KMS-11 (cell line): Measurements from ENCODE around the gene RAB8B.

Experiments used
- H2AFZ ChIP-seq: fragments of 200-600 bp; sonication (generic); 2 replicates; pipeline ENCODE4 v1.6.1; 2016; ENCODE audit warnings: antibody characterized with exemption, mixed run types, low read depth
- H3K27ac ChIP-seq: fragments of 200-600 bp; sonication (generic); 2 replicates; pipeline ENCODE4 v1.6.1; 2016; ENCODE audit warnings: mild to moderate bottlenecking, mixed run types
- H3K27me3 ChIP-seq: fragments of 200-600 bp; sonication (generic); 2 replicates; pipeline ENCODE4 v1.6.1; 2017; ENCODE audit warnings: mild to moderate bottlenecking, low read depth, mixed run types, moderate library complexity; ENCODE audit not compliant: insufficient read depth
- H3K36me3 ChIP-seq: fragments of 200-600 bp; sonication (generic); 2 replicates; pipeline ENCODE4 v1.6.1; 2017; ENCODE audit warnings: mild to moderate bottlenecking, mixed run types; ENCODE audit not compliant: insufficient read depth
- H3K4me1 ChIP-seq: fragments of 200-600 bp; sonication (generic); 2 replicates; pipeline ENCODE4 v1.6.1; 2016; ENCODE audit warnings: mild to moderate bottlenecking, low read depth, mixed run types; ENCODE audit not compliant: poor library complexity, severe bottlenecking
- H3K4me2 ChIP-seq: fragments of 200-600 bp; sonication (generic); 2 replicates; pipeline ENCODE4 v1.7.0; 2016; ENCODE audit warnings: mild to moderate bottlenecking, mixed run types
- H3K4me3 ChIP-seq: fragments of 200-600 bp; sonication (generic); IDR thresholded peaks from 2 replicates; pipeline ENCODE4 v1.6.1; 2017; ENCODE audit warnings: low read depth, low read length, mixed read lengths; ENCODE audit not compliant: insufficient read depth
- H3K79me2 ChIP-seq: fragments of 200-600 bp; sonication (generic); 2 replicates; pipeline ENCODE4 v1.6.1; 2016; ENCODE audit warnings: low read depth, mixed run types; ENCODE audit not compliant: insufficient read depth
- H3K9ac ChIP-seq: fragments of 200-600 bp; sonication (generic); 2 replicates; pipeline ENCODE4 v1.6.1; 2016; ENCODE audit warnings: mild to moderate bottlenecking, mixed run types
- H4K20me1 ChIP-seq: fragments of 200-600 bp; sonication (generic); 2 replicates; pipeline ENCODE4 v1.6.1; 2016; ENCODE audit warnings: mild to moderate bottlenecking, mixed run types; ENCODE audit not compliant: insufficient read depth
- TF ChIP-seq, protein P1 (sequence below): fragments of 200-600 bp; sonication (generic); conservative IDR thresholded peaks from 2 replicates; pipeline ENCODE4 v1.6.1; 2017; ENCODE audit warnings: low read depth, mild to moderate bottlenecking, antibody characterized with exemption, low read length, moderate library complexity, mixed read lengths

RAB8B gene

DNA sequence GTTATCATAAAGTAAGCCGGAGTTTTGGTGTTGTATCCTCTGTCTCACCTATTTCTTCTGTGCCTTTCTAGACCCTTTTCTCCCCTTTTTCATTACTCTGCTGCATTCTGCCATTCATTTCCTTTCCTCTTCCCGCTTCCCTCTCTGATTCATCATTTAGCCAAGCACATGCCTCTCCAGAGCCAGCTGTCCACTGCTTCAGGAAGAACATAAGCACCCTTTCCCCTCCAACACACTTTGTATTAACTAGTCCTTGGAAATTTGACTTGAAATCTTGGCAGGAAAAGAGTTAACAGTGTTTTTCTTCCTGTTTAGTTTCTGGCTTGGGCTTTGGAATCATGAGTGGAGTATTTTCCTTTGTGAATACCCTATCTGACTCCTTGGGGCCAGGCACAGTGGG lies 97.7 kb downstream of the RAB8B start:
- H3K4me2 ChIP-seq, result no peak overlapping the region
- no peak overlapping the region for H2AFZ ChIP-seq
- H3K4me1 ChIP-seq, result no peaks in the 10 kb centered on the region
- no peaks in the 10 kb centered on the region for H4K20me1 ChIP-seq
- no peak overlapping the region for H3K9ac ChIP-seq
- H3K4me3 ChIP-seq, result no peak overlapping the region
- H3K79me2 ChIP-seq, result no peaks in the 10 kb centered on the region
- no peaks in the 10 kb centered on the region for H3K36me3 ChIP-seq
- TF ChIP-seq, protein P1, sequence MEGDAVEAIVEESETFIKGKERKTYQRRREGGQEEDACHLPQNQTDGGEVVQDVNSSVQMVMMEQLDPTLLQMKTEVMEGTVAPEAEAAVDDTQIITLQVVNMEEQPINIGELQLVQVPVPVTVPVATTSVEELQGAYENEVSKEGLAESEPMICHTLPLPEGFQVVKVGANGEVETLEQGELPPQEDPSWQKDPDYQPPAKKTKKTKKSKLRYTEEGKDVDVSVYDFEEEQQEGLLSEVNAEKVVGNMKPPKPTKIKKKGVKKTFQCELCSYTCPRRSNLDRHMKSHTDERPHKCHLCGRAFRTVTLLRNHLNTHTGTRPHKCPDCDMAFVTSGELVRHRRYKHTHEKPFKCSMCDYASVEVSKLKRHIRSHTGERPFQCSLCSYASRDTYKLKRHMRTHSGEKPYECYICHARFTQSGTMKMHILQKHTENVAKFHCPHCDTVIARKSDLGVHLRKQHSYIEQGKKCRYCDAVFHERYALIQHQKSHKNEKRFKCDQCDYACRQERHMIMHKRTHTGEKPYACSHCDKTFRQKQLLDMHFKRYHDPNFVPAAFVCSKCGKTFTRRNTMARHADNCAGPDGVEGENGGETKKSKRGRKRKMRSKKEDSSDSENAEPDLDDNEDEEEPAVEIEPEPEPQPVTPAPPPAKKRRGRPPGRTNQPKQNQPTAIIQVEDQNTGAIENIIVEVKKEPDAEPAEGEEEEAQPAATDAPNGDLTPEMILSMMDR, result no peak
- H3K27ac ChIP-seq, result no peak overlapping the region
- no peaks in the 10 kb centered on the region for H3K27me3 ChIP-seq

GRCh38 chr15:63288342-63288741 lies 98.9 kb downstream of the RAB8B start:
- H3K36me3 ChIP-seq, result no peaks in the 10 kb centered on the region
- H3K27ac ChIP-seq, result no peak overlapping the region
- H3K4me3 ChIP-seq, result no peak overlapping the region
- H3K4me1 ChIP-seq, result no peaks in the 10 kb centered on the region
- no peak overlapping the region for H3K4me2 ChIP-seq
- TF ChIP-seq, protein P1, result no peak
- H4K20me1 ChIP-seq, result no peaks in the 10 kb centered on the region
- no peaks in the 10 kb centered on the region for H3K27me3 ChIP-seq
- no peaks in the 10 kb centered on the region for H3K79me2 ChIP-seq
- H2AFZ ChIP-seq, result no peak overlapping the region
- H3K9ac ChIP-seq, result no peak overlapping the region

DNA sequence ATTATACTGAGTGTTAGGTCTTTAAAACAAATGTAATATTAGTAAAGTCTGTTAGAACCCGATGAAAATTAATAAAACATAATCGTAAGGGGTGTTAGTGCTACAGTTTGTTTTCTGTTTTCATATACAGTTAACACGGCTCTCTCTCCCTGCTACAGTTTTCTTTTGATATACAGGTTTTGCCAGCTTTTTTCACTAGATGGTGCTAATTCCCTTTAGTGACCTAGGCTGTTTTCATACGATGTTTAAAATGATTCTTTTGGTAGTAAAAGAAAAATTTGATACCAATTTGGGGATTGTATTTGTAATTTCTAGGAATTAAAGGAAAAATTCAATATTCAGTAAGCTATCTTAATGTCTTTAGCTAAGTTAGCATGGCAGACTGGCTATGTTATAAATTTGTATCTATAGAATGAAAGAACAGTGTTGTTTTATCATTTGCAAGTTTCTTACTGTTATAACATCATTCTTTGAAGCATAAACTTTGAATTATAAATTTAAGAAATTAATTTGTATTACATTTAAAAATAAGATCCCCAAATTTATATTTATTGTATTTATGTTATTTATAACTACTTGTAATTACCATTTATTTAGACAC lies 99.5 kb downstream of the RAB8B start:
- no peaks in the 10 kb centered on the region for H3K36me3 ChIP-seq
- no peak overlapping the region for H3K27ac ChIP-seq
- H3K27me3 ChIP-seq, result no peaks in the 10 kb centered on the region
- H3K4me2 ChIP-seq, result no peak overlapping the region
- no peak overlapping the region for H3K4me3 ChIP-seq
- no peaks in the 10 kb centered on the region for H3K4me1 ChIP-seq
- TF ChIP-seq, protein P1, result peak; percentile 62
- no peaks in the 10 kb centered on the region for H4K20me1 ChIP-seq
- no peaks in the 10 kb centered on the region for H3K79me2 ChIP-seq
- H2AFZ ChIP-seq, result no peak overlapping the region
- no peak overlapping the region for H3K9ac ChIP-seq

DNA sequence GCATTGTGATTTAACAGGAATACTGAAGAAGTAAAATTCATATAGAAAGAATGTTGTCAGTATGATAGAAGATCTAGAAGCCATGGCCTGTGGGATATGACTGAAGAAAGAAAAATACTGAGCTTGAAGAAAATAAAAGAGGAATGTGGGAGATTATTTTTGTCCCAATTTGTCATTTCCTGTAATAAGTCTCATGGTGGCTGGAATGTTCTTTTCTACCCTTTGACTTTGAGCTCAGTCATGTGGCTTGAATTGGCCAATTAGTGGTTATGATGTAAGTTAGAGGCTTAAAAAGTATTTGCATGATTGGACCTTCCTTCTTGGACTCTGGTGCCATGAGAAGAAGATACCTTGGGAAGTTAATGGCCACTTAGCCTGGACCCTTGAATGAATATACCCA lies 102.1 kb downstream of the RAB8B start:
- H2AFZ ChIP-seq, result no peak overlapping the region
- no peak overlapping the region for H3K4me3 ChIP-seq
- H4K20me1 ChIP-seq, result no peaks in the 10 kb centered on the region
- H3K9ac ChIP-seq, result no peak overlapping the region
- no peaks in the 10 kb centered on the region for H3K36me3 ChIP-seq
- H3K4me1 ChIP-seq, result no peaks in the 10 kb centered on the region
- TF ChIP-seq, protein P1, result no peak
- no peak overlapping the region for H3K4me2 ChIP-seq
- H3K27ac ChIP-seq, result no peak overlapping the region
- no peaks in the 10 kb centered on the region for H3K27me3 ChIP-seq
- H3K79me2 ChIP-seq, result no peaks in the 10 kb centered on the region
